ENCODE data around the gene SECTM1.

SECTM1 gene

GRCh38 chr17:82277851-82278250 lies 55.7 kb downstream of the SECTM1 start:
- no peak for DNase-seq

GRCh38 chr17:82276938-82277337 lies 56.6 kb downstream of the SECTM1 start:
- DNase-seq, result no peak

GRCh38 chr17:82275326-82275725 lies 58.2 kb downstream of the SECTM1 start:
- DNase-seq, result no peak

- no peak for DNase-seq
These were observed 59.2 kb downstream of the SECTM1 start for GRCh38 chr17:82274134-82275020.

GRCh38 chr17:82273327-82274133 lies 60.0 kb downstream of the SECTM1 start, which contains the start of gene CSNK1D:
TSS of gene CSNK1D (minus strand) at chr17:82273700. CDS start at chr17:82273381, 319 bp downstream.
- DNase-seq, result peak; percentile 91

- peak; percentile 27 for DNase-seq
These were observed 60.9 kb downstream of the SECTM1 start for GRCh38 chr17:82272495-82273326.

- no peak for DNase-seq
These were observed 62.2 kb downstream of the SECTM1 start for GRCh38 chr17:82271401-82271800.

Data from stimulated activated CD4-positive, alpha-beta T cell treated with anti-CD3 and anti-CD28 coated beads, Interleukin-4, amount 100 ng/mL, for 24 hours (primary cell).